H1 (cell line): ENCODE results near the gene INPP5B. TPM values are rescaled to one million over a fixed set of nuclear protein-coding genes. Genes with fewer than 3 reads are reported as not detected.
"Not testable (repeated sequence)": the region's sequence is repeated elsewhere in the genome, so short reads cannot be mapped to it uniquely, and the experiment has no call there.

Experiments
- CTCF ChIA-PET: fragments of 300-600 bp; sonication (Branson Sonifier 250); formaldehyde crosslinking; loops from one replicate; lab custom pipeline; 2021; ENCODE audit not compliant: partially characterized antibody; lab: Charles Lee
- POLR2A ChIA-PET: fragments of 300-600 bp; sonication (Branson Sonifier 250); formaldehyde crosslinking; loops from one replicate; lab custom pipeline; 2021; ENCODE audit warnings: inconsistent platforms; ENCODE audit not compliant: partially characterized antibody; lab: Charles Lee
- DNase-seq, 2 experiments: peaks; one replicate each; pipeline versions ENCODE4 v3.0.0 to v3.0.0-alpha.2; 2010 to 2022; ENCODE audit warnings: low spot score in 2 of 2, low read depth in 1 of 2, mixed read lengths in 1 of 2
- FAIRE-seq: peaks from 2 replicates; lab custom pipeline; 2011; peaks lifted over from hg19 to GRCh38; lab: Jason Lieb, UNC
- H2AFZ ChIP-seq: 2 replicates; pipeline ENCODE4 v1.8.1; 2012; ENCODE audit warnings: low read length, inconsistent platforms
- H2AK5ac ChIP-seq: 2 replicates; pipeline ENCODE4 v1.6.1; 2013; ENCODE audit warnings: low read depth, low read length
- H2BK120ac ChIP-seq: replicated peaks from 2 replicates; pipeline ENCODE3; 2013; ENCODE audit warnings: low read depth, low read length, inconsistent platforms
- H2BK12ac ChIP-seq: 2 replicates; pipeline ENCODE4 v1.6.1; 2013; ENCODE audit warnings: low read depth, low read length
- H2BK15ac ChIP-seq: 2 replicates; pipeline ENCODE4 v1.6.1; 2013; ENCODE audit warnings: low read length
- H2BK20ac ChIP-seq: 2 replicates; pipeline ENCODE4 v1.6.1; 2013; ENCODE audit warnings: low read length
- H2BK5ac ChIP-seq: 2 replicates; pipeline ENCODE4 v1.6.1; 2013; ENCODE audit warnings: low read depth, low read length
- H3K14ac ChIP-seq: 2 replicates; pipeline ENCODE4 v1.6.1; 2013; ENCODE audit warnings: inconsistent platforms; ENCODE audit not compliant: insufficient read length
- H3K18ac ChIP-seq: 2 replicates; pipeline ENCODE4 v1.6.1; 2013; ENCODE audit warnings: low read length; ENCODE audit errors: extremely low read depth
- H3K23ac ChIP-seq: 2 replicates; pipeline ENCODE4 v1.6.1; 2013; ENCODE audit warnings: inconsistent platforms; ENCODE audit not compliant: insufficient read length
- H3K23me2 ChIP-seq: 2 replicates; pipeline ENCODE4 v1.6.1; 2013; ENCODE audit warnings: low read depth, low read length
- H3K27ac ChIP-seq: 2 replicates; pipeline ENCODE4 v1.6.1; 2011; ENCODE audit warnings: low read depth, low read length, inconsistent platforms
- H3K27me3 ChIP-seq, 4 experiments: replicated peaks in 1 of 4; 1 replicate in 1 of 4; 2 replicates in 3 of 4; pipeline versions ENCODE4 v1.6.1 to v1.8.1; 2011 to 2013; ENCODE audit warnings: low read length in 3 of 4, mild to moderate bottlenecking in 3 of 4, inconsistent platforms in 2 of 4, mixed read lengths in 2 of 4, moderate library complexity in 1 of 4; ENCODE audit not compliant: control insufficient read depth in 3 of 4, insufficient read depth in 3 of 4; ENCODE audit errors: extremely low read depth in 1 of 4
- H3K36me3 ChIP-seq, 4 experiments: 2 replicates each; pipeline versions ENCODE4 v1.6.1 to v1.8.1; 2011 to 2013; ENCODE audit warnings: mild to moderate bottlenecking in 4 of 4, low read length in 3 of 4, moderate library complexity in 2 of 4, control low read depth in 1 of 4, inconsistent platforms in 1 of 4; ENCODE audit not compliant: insufficient read depth in 4 of 4, control insufficient read depth in 2 of 4
- H3K4ac ChIP-seq: replicated peaks from 2 replicates; pipeline ENCODE3; 2013; ENCODE audit warnings: low read length, low read depth, mixed read lengths, inconsistent platforms; ENCODE audit not compliant: insufficient read length
- H3K4me1 ChIP-seq, 4 experiments: replicated peaks in 1 of 4; 1 replicate in 1 of 4; 2 replicates in 3 of 4; pipeline versions ENCODE4 v1.6.1 to v1.8.1; 2011 to 2013; ENCODE audit warnings: low read length in 3 of 4, inconsistent platforms in 2 of 4, mixed read lengths in 1 of 4; ENCODE audit not compliant: insufficient read depth in 4 of 4, control insufficient read depth in 3 of 4
- H3K4me2 ChIP-seq, 2 experiments: 2 replicates each; pipeline versions ENCODE4 v1.6.1 to v1.8.1; 2011 to 2013; ENCODE audit warnings: low read depth in 2 of 2, low read length in 2 of 2, control low read depth in 1 of 2, inconsistent platforms in 1 of 2, mild to moderate bottlenecking in 1 of 2; ENCODE audit not compliant: insufficient read depth in 1 of 2
- H3K4me3 ChIP-seq, 4 experiments: fragments of 200-600, 300-600 bp in 1 of 4; sonication (generic), shearing (Covaris generic), sonication (Bioruptor Twin) in 1 of 4; 2 replicates each; pipeline versions ENCODE4 v1.5.1 to v1.8.1; 2011 to 2016; ENCODE audit warnings: low read length in 4 of 4, low read depth in 3 of 4, control low read depth in 2 of 4, inconsistent platforms in 2 of 4, mild to moderate bottlenecking in 2 of 4, mixed read lengths in 1 of 4, moderate library complexity in 1 of 4; ENCODE audit not compliant: insufficient read depth in 2 of 4; ENCODE audit errors: extremely low read depth in 1 of 4
- H3K56ac ChIP-seq: replicated peaks from 2 replicates; pipeline ENCODE3; 2013; ENCODE audit warnings: low read depth, mild to moderate bottlenecking, mixed read lengths, low read length, inconsistent platforms; ENCODE audit not compliant: insufficient read length
- H3K79me1 ChIP-seq: 2 replicates; pipeline ENCODE4 v1.6.1; 2013; ENCODE audit warnings: low read depth, low read length, control low read depth
- H3K79me2 ChIP-seq, 2 experiments: 2 replicates each; pipeline versions ENCODE4 v1.6.1 to v1.8.1; 2012 to 2013; ENCODE audit warnings: low read length in 2 of 2, mild to moderate bottlenecking in 2 of 2, inconsistent platforms in 1 of 2; ENCODE audit not compliant: insufficient read depth in 2 of 2, control insufficient read depth in 1 of 2
- H3K9ac ChIP-seq, 4 experiments: replicated peaks in 1 of 4; 1 replicate in 1 of 4; 2 replicates in 3 of 4; pipeline versions ENCODE4 v1.6.1 to v1.8.1; 2011 to 2013; ENCODE audit warnings: low read depth in 3 of 4, low read length in 3 of 4, control low read depth in 2 of 4, mild to moderate bottlenecking in 2 of 4, moderate library complexity in 2 of 4, inconsistent platforms in 1 of 4; ENCODE audit errors: extremely low read depth in 1 of 4
- H3K9me3 ChIP-seq, 2 experiments: 2 replicates each; pipeline versions ENCODE4 v1.6.1 to v1.8.1; 2012 to 2013; ENCODE audit warnings: mild to moderate bottlenecking in 2 of 2, moderate library complexity in 2 of 2, control low read depth in 1 of 2, inconsistent platforms in 1 of 2, low read depth in 1 of 2, low read length in 1 of 2, mixed read lengths in 1 of 2; ENCODE audit not compliant: insufficient read depth in 2 of 2
- H4K20me1 ChIP-seq, 2 experiments: replicated peaks in 1 of 2; 2 replicates each; pipeline versions ENCODE3 to v1.8.1; 2011 to 2013; ENCODE audit warnings: inconsistent platforms in 2 of 2, low read length in 2 of 2, mild to moderate bottlenecking in 1 of 2; ENCODE audit not compliant: insufficient read depth in 2 of 2, control insufficient read depth in 1 of 2
- H4K5ac ChIP-seq: 2 replicates; pipeline ENCODE4 v1.6.1; 2013; ENCODE audit warnings: low read length, low read depth, mixed read lengths, inconsistent platforms; ENCODE audit not compliant: insufficient read length
- H4K8ac ChIP-seq: 2 replicates; pipeline ENCODE4 v1.8.0; 2013; ENCODE audit warnings: mild to moderate bottlenecking, moderate library complexity, low read length, inconsistent platforms; ENCODE audit not compliant: insufficient read depth; ENCODE audit errors: extremely low read depth
- H4K91ac ChIP-seq: replicated peaks from 2 replicates; pipeline ENCODE3; 2013; ENCODE audit warnings: low read length, mixed read lengths, inconsistent platforms; ENCODE audit not compliant: insufficient read length
- KDM5A ChIP-seq: fragments of 200-600 bp; IDR thresholded peaks from 2 replicates; pipeline ENCODE4 v1.7.1; 2012; ENCODE audit warnings: mild to moderate bottlenecking, low read length, inconsistent platforms, mixed read lengths
- NANOG ChIP-seq: IDR thresholded peaks from 2 replicates; pipeline ENCODE4 v1.6.1; 2011; ENCODE audit warnings: low read length, low read depth, mild to moderate bottlenecking, inconsistent platforms; ENCODE audit not compliant: insufficient read depth, poor library complexity, severe bottlenecking
- SIRT6 ChIP-seq: IDR thresholded peaks from one replicate; pipeline ENCODE4 v1.7.1; 2012; ENCODE audit warnings: low read length, inconsistent platforms
- TBP ChIP-seq: IDR thresholded peaks from 2 replicates; pipeline ENCODE4 v1.6.1; 2011; ENCODE audit warnings: low read depth, low read length, improper control_type of control experiment
- WGBS, 2 experiments: shearing (Covaris generic) in 1 of 2; methylation state at CpG; one replicate each; pipeline versions ENCODE4 v1.1.6 to v1.1.7; 2013 to 2015; ENCODE audit warnings: low lambda C conversion rate in 2 of 2, mixed read lengths in 2 of 2, inconsistent platforms in 1 of 2, low coverage in 1 of 2, missing lambda C conversion rate in 1 of 2; ENCODE audit not compliant: insufficient replicate concordance in 2 of 2, insufficient coverage in 1 of 2, insufficient read length in 1 of 2; ENCODE audit errors: extremely low coverage in 1 of 2, missing lambda C conversion rate in 1 of 2; 5-methylcytosine and 5-hydroxymethylcytosine counted together
- polyA plus RNA-seq, 7 experiments: library from polyadenylated mRNA; depleted of rRNA in 3 of 7; stranded (reverse) in 5 of 7; unstranded in 2 of 7; fragments of >200 nt in 5 of 7; fragments of 200-250 nt in 2 of 7; gene quantifications; 1 replicate in 5 of 7; 2 replicates in 1 of 7; 4 replicates in 1 of 7; pipeline versions ENCODE4 v1.2.1 to v1.2.3, GENCODE V29; 2011 to 2013; ENCODE audit warnings: missing spikeins in 2 of 7, mixed read lengths in 2 of 7
- total RNA-seq: library from RNA; stranded (reverse); fragmentation: NEBNext Ultra II Directional; extraction: Animal tissue kit (Norgen Biotek cat#: 25700); gene quantifications from 2 replicates; pipeline ENCODE4 v1.2.1, GENCODE V29; 2021

Gene INPP5B
- total and polyA plus RNA-seq, 2 of the 8 experiments (the other 6 are each of a cell fraction or from before 2014, with no cell fraction given) = 14.0 to 23.7 TPM

- no peak for TF ChIP-seq SIRT6
- no peak for TF ChIP-seq NANOG
- TF ChIP-seq KDM5A = no peak
- TF ChIP-seq TBP = no peak
Measured at GRCh38 chr1:37974567-37974966, 27.7 kb upstream of the INPP5B start (continued).

GRCh38 chr1:37973684-37974083 lies 26.8 kb upstream of the INPP5B start:
- H2AFZ ChIP-seq, H3K9me3 ChIP-seq, H2BK20ac ChIP-seq, H4K20me1 ChIP-seq, FAIRE-seq, H3K23me2 ChIP-seq, H2BK15ac ChIP-seq, H3K27me3 ChIP-seq, H4K91ac ChIP-seq, H3K56ac ChIP-seq, H3K14ac ChIP-seq, H3K9ac ChIP-seq, H3K23ac ChIP-seq, H3K4me3 ChIP-seq, H2AK5ac ChIP-seq, H3K4ac ChIP-seq, H3K18ac ChIP-seq, H3K4me2 ChIP-seq, H4K8ac ChIP-seq, H2BK5ac ChIP-seq, DNase-seq, H3K79me1 ChIP-seq, H3K79me2 ChIP-seq, H2BK12ac ChIP-seq, CTCF ChIA-PET, POLR2A ChIA-PET, H3K27ac ChIP-seq, H4K5ac ChIP-seq, H3K4me1 ChIP-seq, H2BK120ac ChIP-seq: not testable (repeated sequence)
- peaks cover 18 to 63% (median 42%) of the 10 kb centered on the region in 4 experiments for H3K36me3 ChIP-seq
- WGBS, 2 experiments = 93% methylated on average over 5 of the region's 5 CpGs; no CpG with 5 or more reads in 1 of the 2 experiments
